SK-N-SH treated with all-trans-retinoic acid at 6 μM for 48 hours (cell line): ENCODE results near the gene SMC6.

ENCODE experiments used
- ATAC-seq: fragments of 200-7000 bp; cut with Tn5 transposase; 3 replicates; pipeline ENCODE4 v1.9.1; 2020; ENCODE audit warnings: mild to moderate bottlenecking, moderate library complexity
- ARNTL ChIP-seq: fragments of 450-650 bp; formaldehyde crosslinking; IDR thresholded peaks from 2 replicates; pipeline ENCODE4 v1.5.0; 2020; ENCODE audit warnings: low read depth, mild to moderate bottlenecking, moderate library complexity, borderline replicate concordance
- BACH2 ChIP-seq: fragments of 250-450 bp; sonication (Bioruptor Pico); IDR thresholded peaks from 2 replicates; pipeline ENCODE4 v1.9.0; 2021; ENCODE audit warnings: mild to moderate bottlenecking, borderline replicate concordance
- CREB5 ChIP-seq: fragments of 250-450 bp; sonication (Bioruptor Pico); IDR thresholded peaks from 2 replicates; pipeline ENCODE4 v1.5.1; 2020; ENCODE audit warnings: low read depth, mild to moderate bottlenecking, moderate library complexity
- CSDC2 ChIP-seq: fragments of 250-450 bp; sonication (Bioruptor Pico); IDR thresholded peaks from 2 replicates; pipeline ENCODE4 v1.5.0; 2020; ENCODE audit warnings: mild to moderate bottlenecking, moderate library complexity
- ESRRG ChIP-seq: fragments of 250-450 bp; sonication (Bioruptor Pico); IDR thresholded peaks from 2 replicates; pipeline ENCODE4 v1.6.1; 2021; ENCODE audit warnings: mild to moderate bottlenecking
- GLIS3 ChIP-seq: fragments of 250-450 bp; sonication (Bioruptor Pico); IDR thresholded peaks from 2 replicates; pipeline ENCODE4 v1.5.0; 2020; ENCODE audit warnings: mild to moderate bottlenecking, moderate library complexity
- OSR1 ChIP-seq: fragments of 250-450 bp; sonication (Bioruptor Pico); IDR thresholded peaks from 2 replicates; pipeline ENCODE4 v1.8.0; 2022; ENCODE audit warnings: moderate library complexity, mild to moderate bottlenecking, inconsistent platforms
- POU6F1 ChIP-seq: fragments of 250-450 bp; sonication (Bioruptor Pico); IDR thresholded peaks from 2 replicates; pipeline ENCODE4 v1.8.0; 2021; ENCODE audit warnings: low read depth, mild to moderate bottlenecking, moderate library complexity, borderline replicate concordance
- PPARA ChIP-seq: fragments of 250-450 bp; sonication (Bioruptor Pico); IDR thresholded peaks from 2 replicates; pipeline ENCODE4 v1.5.0; 2020; ENCODE audit warnings: mild to moderate bottlenecking, borderline replicate concordance
- RARB ChIP-seq: fragments of 250-450 bp; sonication (Bioruptor Pico); IDR thresholded peaks from 2 replicates; pipeline ENCODE4 v1.8.0; 2021; ENCODE audit warnings: mild to moderate bottlenecking, moderate library complexity
- SNAI2 ChIP-seq: fragments of 250-450 bp; sonication (Bioruptor Pico); IDR thresholded peaks from 2 replicates; pipeline ENCODE4 v1.5.0; 2020; ENCODE audit warnings: mild to moderate bottlenecking, moderate library complexity
- TOX ChIP-seq: fragments of 250-450 bp; sonication (Bioruptor Pico); IDR thresholded peaks from 2 replicates; pipeline ENCODE4 v1.8.0; 2021; ENCODE audit warnings: mild to moderate bottlenecking, moderate library complexity, borderline replicate concordance
- ZFP3 ChIP-seq: fragments of 250-450 bp; sonication (Bioruptor Pico); IDR thresholded peaks from 2 replicates; pipeline ENCODE4 v1.5.0; 2020; ENCODE audit warnings: mild to moderate bottlenecking, moderate library complexity
- ZNF565 ChIP-seq: fragments of 450-650 bp; formaldehyde crosslinking; conservative IDR thresholded peaks from 2 replicates; pipeline ENCODE4 v1.5.0; 2020; ENCODE audit warnings: low read depth, mild to moderate bottlenecking, moderate library complexity
- ZNF70 ChIP-seq: fragments of 450-650 bp; formaldehyde crosslinking; IDR thresholded peaks from 2 replicates; pipeline ENCODE4 v1.5.0; 2020; ENCODE audit warnings: mild to moderate bottlenecking, moderate library complexity
- TF ChIP-seq, protein P1 (sequence below): fragments of 250-450 bp; sonication (Bioruptor Pico); IDR thresholded peaks from 2 replicates; pipeline ENCODE4 v1.5.0; 2020; ENCODE audit warnings: mild to moderate bottlenecking, moderate library complexity
- TF ChIP-seq, protein P2 (sequence below): fragments of 250-450 bp; sonication (Bioruptor Pico); IDR thresholded peaks from 2 replicates; pipeline ENCODE4 v1.8.0; 2020; ENCODE audit warnings: mild to moderate bottlenecking, moderate library complexity, borderline replicate concordance
- TF ChIP-seq, protein P3 (sequence below): fragments of 250-450 bp; sonication (Bioruptor Pico); IDR thresholded peaks from 2 replicates; pipeline ENCODE4 v1.5.1; 2021; ENCODE audit warnings: mild to moderate bottlenecking, moderate library complexity

SMC6 gene

DNA sequence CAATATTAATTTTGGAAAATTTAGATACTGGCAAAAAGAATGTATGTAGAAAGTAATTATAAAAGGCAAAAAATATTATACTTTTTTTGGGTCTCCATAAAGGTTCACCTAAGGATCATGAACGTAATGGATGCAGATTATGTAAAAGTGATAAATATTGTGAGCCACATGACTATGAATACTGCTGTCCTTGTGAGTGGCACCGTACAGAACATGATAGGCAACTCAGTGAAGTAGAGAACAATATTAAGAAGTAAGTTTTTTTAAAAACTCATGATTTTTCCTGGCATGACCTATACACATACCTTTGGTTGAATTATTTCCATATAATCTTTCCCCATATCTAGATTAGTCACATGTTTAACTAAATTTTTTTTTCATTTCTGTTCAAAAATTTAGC is 18.9 kb upstream of the SMC6 start:
- ATAC-seq, result no peak
- TF ChIP-seq POU6F1 (CRISPR knock-in tag), result no peak
- no peak for TF ChIP-seq CREB5
- TF ChIP-seq PPARA (CRISPR knock-in tag), result no peak
- no peak for TF ChIP-seq TOX (CRISPR knock-in tag)
- no peak for TF ChIP-seq ZNF565 (CRISPR knock-in tag)
- TF ChIP-seq CSDC2 (CRISPR knock-in tag), result no peak
- no peak for TF ChIP-seq ARNTL (CRISPR knock-in tag)
- TF ChIP-seq RARB, result no peak

GRCh38 chr2:17771956-17772355 is 18.3 kb upstream of the SMC6 start:
- no peak for ATAC-seq
- TF ChIP-seq, protein P1, sequence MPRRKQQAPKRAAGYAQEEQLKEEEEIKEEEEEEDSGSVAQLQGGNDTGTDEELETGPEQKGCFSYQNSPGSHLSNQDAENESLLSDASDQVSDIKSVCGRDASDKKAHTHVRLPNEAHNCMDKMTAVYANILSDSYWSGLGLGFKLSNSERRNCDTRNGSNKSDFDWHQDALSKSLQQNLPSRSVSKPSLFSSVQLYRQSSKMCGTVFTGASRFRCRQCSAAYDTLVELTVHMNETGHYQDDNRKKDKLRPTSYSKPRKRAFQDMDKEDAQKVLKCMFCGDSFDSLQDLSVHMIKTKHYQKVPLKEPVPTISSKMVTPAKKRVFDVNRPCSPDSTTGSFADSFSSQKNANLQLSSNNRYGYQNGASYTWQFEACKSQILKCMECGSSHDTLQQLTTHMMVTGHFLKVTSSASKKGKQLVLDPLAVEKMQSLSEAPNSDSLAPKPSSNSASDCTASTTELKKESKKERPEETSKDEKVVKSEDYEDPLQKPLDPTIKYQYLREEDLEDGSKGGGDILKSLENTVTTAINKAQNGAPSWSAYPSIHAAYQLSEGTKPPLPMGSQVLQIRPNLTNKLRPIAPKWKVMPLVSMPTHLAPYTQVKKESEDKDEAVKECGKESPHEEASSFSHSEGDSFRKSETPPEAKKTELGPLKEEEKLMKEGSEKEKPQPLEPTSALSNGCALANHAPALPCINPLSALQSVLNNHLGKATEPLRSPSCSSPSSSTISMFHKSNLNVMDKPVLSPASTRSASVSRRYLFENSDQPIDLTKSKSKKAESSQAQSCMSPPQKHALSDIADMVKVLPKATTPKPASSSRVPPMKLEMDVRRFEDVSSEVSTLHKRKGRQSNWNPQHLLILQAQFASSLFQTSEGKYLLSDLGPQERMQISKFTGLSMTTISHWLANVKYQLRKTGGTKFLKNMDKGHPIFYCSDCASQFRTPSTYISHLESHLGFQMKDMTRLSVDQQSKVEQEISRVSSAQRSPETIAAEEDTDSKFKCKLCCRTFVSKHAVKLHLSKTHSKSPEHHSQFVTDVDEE, result no peak
- TF ChIP-seq POU6F1 (CRISPR knock-in tag) (no peak), SNAI2 (no peak), CSDC2 (CRISPR knock-in tag) (no peak)

- ATAC-seq, result no peak
- TF ChIP-seq, protein P2, sequence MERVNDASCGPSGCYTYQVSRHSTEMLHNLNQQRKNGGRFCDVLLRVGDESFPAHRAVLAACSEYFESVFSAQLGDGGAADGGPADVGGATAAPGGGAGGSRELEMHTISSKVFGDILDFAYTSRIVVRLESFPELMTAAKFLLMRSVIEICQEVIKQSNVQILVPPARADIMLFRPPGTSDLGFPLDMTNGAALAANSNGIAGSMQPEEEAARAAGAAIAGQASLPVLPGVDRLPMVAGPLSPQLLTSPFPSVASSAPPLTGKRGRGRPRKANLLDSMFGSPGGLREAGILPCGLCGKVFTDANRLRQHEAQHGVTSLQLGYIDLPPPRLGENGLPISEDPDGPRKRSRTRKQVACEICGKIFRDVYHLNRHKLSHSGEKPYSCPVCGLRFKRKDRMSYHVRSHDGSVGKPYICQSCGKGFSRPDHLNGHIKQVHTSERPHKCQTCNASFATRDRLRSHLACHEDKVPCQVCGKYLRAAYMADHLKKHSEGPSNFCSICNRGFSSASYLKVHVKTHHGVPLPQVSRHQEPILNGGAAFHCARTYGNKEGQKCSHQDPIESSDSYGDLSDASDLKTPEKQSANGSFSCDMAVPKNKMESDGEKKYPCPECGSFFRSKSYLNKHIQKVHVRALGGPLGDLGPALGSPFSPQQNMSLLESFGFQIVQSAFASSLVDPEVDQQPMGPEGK (CRISPR knock-in tag), result no peak
- TF ChIP-seq GLIS3 (CRISPR knock-in tag) (no peak), ZFP3 (CRISPR knock-in tag) (no peak), TOX (CRISPR knock-in tag) (no peak), OSR1 (CRISPR knock-in tag) (no peak), BACH2 (CRISPR knock-in tag) (no peak), ZNF70 (CRISPR knock-in tag) (no peak), CSDC2 (CRISPR knock-in tag) (no peak), ESRRG (CRISPR knock-in tag) (no peak), ZNF565 (CRISPR knock-in tag) (no peak), CREB5 (no peak)
- TF ChIP-seq, protein P3, sequence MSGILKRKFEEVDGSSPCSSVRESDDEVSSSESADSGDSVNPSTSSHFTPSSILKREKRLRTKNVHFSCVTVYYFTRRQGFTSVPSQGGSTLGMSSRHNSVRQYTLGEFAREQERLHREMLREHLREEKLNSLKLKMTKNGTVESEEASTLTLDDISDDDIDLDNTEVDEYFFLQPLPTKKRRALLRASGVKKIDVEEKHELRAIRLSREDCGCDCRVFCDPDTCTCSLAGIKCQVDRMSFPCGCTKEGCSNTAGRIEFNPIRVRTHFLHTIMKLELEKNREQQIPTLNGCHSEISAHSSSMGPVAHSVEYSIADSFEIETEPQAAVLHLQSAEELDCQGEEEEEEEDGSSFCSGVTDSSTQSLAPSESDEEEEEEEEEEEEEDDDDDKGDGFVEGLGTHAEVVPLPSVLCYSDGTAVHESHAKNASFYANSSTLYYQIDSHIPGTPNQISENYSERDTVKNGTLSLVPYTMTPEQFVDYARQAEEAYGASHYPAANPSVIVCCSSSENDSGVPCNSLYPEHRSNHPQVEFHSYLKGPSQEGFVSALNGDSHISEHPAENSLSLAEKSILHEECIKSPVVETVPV (CRISPR knock-in tag), result no peak
These were observed 15.3 kb upstream of the SMC6 start for GRCh38 chr2:17768894-17769293.
